Sigmoid colon (tissue), 4 donors: ENCODE results near the gene ATRAID.

ENCODE experiments used
- CTCF ChIP-seq, 4 experiments: fragments of 450-650 bp in 3 of 4; fragments of 200-600 bp in 1 of 4; IDR thresholded peaks; one replicate each; pipeline ENCODE4 v1.5.1; 2016 to 2019; ENCODE audit warnings: antibody characterized with exemption in 4 of 4, mild to moderate bottlenecking in 3 of 4, moderate library complexity in 2 of 4
- EP300 ChIP-seq, 4 donors: sonication (generic); formaldehyde crosslinking; IDR thresholded peaks; one replicate each; pipeline ENCODE4 v1.6.1; 2017; ENCODE audit warnings: antibody characterized with exemption in 4 of 4
- POLR2A ChIP-seq, 2 donors: fragments of 450-650 bp; IDR thresholded peaks; one replicate each; pipeline ENCODE4 v1.6.1; 2016; ENCODE audit warnings: antibody characterized with exemption in 2 of 2, mild to moderate bottlenecking in 2 of 2, moderate library complexity in 2 of 2

GRCh38 chr2:27189989-27190388 lies 21.9 kb upstream of the ATRAID start:
- TF ChIP-seq CTCF (IDR thresholded peaks at IDR 0.05) (no peak), POLR2A (IDR thresholded peaks at IDR 0.05) (no peak), EP300 (IDR thresholded peaks at IDR 0.05) (no peak)
